ENCODE data around the gene DCDC1. TPM values are rescaled to one million over a fixed set of nuclear protein-coding genes. Genes with fewer than 3 reads are reported as not detected.

DCDC1 gene
- total RNA-seq, 1 donor from 2014 or later, result 0.47 TPM

GRCh38 chr11:31005202-31005601, 364.3 kb downstream of the DCDC1 start:
- no peak overlapping the region for H3K27ac Mint-ChIP-seq (ENCODE audit: unreplicated experiment)
- no peaks in the 10 kb centered on the region for H3K27me3 Mint-ChIP-seq (ENCODE audit: unreplicated experiment)
- H3K36me3 Mint-ChIP-seq (ENCODE audit: unreplicated experiment), result no peaks in the 10 kb centered on the region
- H3K9me3 Mint-ChIP-seq (ENCODE audit: unreplicated experiment), result peaks cover 2% of the 10 kb centered on the region
- no peak for TF ChIP-seq CTCF (IDR thresholded peaks at IDR 0.05; ENCODE audit: partially characterized antibody, unreplicated experiment)
- DNase-seq, result no peak
- H3K4me1 Mint-ChIP-seq (ENCODE audit: low read depth, unreplicated experiment), result peaks cover 3% of the 10 kb centered on the region
- H3K4me3 Mint-ChIP-seq (ENCODE audit: unreplicated experiment), result no peak overlapping the region

GRCh38 chr11:31001427-31001826, 368.1 kb downstream of the DCDC1 start:
- no peak for DNase-seq
- TF ChIP-seq CTCF (IDR thresholded peaks at IDR 0.05; ENCODE audit: partially characterized antibody, unreplicated experiment), result no peak
- Mint-ChIP-seq H3K9me3 (ENCODE audit: unreplicated experiment) (no peaks in the 10 kb centered on the region), H3K4me3 (ENCODE audit: unreplicated experiment) (no peak overlapping the region), H3K27ac (ENCODE audit: unreplicated experiment) (peak overlapping the region; percentile 41), H3K4me1 (ENCODE audit: low read depth, unreplicated experiment) (peaks cover 9% of the 10 kb centered on the region), H3K36me3 (ENCODE audit: unreplicated experiment) (no peaks in the 10 kb centered on the region), H3K27me3 (ENCODE audit: unreplicated experiment) (no peaks in the 10 kb centered on the region)

GRCh38 chr11:31000381-31000780, 369.2 kb downstream of the DCDC1 start:
- Mint-ChIP-seq H3K4me3 (ENCODE audit: unreplicated experiment) (no peak overlapping the region), H3K4me1 (ENCODE audit: low read depth, unreplicated experiment) (peaks cover 9% of the 10 kb centered on the region), H3K27ac (ENCODE audit: unreplicated experiment) (no peak overlapping the region), H3K36me3 (ENCODE audit: unreplicated experiment) (no peaks in the 10 kb centered on the region), H3K27me3 (ENCODE audit: unreplicated experiment) (no peaks in the 10 kb centered on the region), H3K9me3 (ENCODE audit: unreplicated experiment) (no peaks in the 10 kb centered on the region)
- no peak for DNase-seq
- TF ChIP-seq CTCF (IDR thresholded peaks at IDR 0.05; ENCODE audit: partially characterized antibody, unreplicated experiment), result no peak

- Mint-ChIP-seq H3K27me3 (ENCODE audit: unreplicated experiment) (no peaks in the 10 kb centered on the region), H3K27ac (ENCODE audit: unreplicated experiment) (no peak overlapping the region), H3K36me3 (ENCODE audit: unreplicated experiment) (no peaks in the 10 kb centered on the region), H3K4me3 (ENCODE audit: unreplicated experiment) (no peak overlapping the region), H3K9me3 (ENCODE audit: unreplicated experiment) (no peaks in the 10 kb centered on the region), H3K4me1 (ENCODE audit: low read depth, unreplicated experiment) (no peaks in the 10 kb centered on the region)
- TF ChIP-seq CTCF (IDR thresholded peaks at IDR 0.05; ENCODE audit: partially characterized antibody, unreplicated experiment), result no peak
- no peak for DNase-seq
Measured at GRCh38 chr11:30992513-30992849, 377.1 kb downstream of the DCDC1 start.

- Mint-ChIP-seq H3K36me3 (ENCODE audit: unreplicated experiment) (no peaks in the 10 kb centered on the region), H3K4me3 (ENCODE audit: unreplicated experiment) (no peak overlapping the region), H3K4me1 (ENCODE audit: low read depth, unreplicated experiment) (no peaks in the 10 kb centered on the region), H3K27ac (ENCODE audit: unreplicated experiment) (no peak overlapping the region), H3K9me3 (ENCODE audit: unreplicated experiment) (no peaks in the 10 kb centered on the region), H3K27me3 (ENCODE audit: unreplicated experiment) (no peaks in the 10 kb centered on the region)
- no peak for TF ChIP-seq CTCF (IDR thresholded peaks at IDR 0.05; ENCODE audit: partially characterized antibody, unreplicated experiment)
- DNase-seq, result no peak
Measured at GRCh38 chr11:30991802-30992512, 377.6 kb downstream of the DCDC1 start.
